Activated T-cell treated with anti-CD3 and anti-CD28 coated beads, Interleukin-2, amount 50 U/mL, for 48 hours (primary cell): ENCODE data around the gene ZNF3.

Source experiments
- DNase-seq, 2 experiments: peaks; one replicate each; pipeline ENCODE4 v3.0.0-alpha.2; 2020

The ZNF3 gene

DNA sequence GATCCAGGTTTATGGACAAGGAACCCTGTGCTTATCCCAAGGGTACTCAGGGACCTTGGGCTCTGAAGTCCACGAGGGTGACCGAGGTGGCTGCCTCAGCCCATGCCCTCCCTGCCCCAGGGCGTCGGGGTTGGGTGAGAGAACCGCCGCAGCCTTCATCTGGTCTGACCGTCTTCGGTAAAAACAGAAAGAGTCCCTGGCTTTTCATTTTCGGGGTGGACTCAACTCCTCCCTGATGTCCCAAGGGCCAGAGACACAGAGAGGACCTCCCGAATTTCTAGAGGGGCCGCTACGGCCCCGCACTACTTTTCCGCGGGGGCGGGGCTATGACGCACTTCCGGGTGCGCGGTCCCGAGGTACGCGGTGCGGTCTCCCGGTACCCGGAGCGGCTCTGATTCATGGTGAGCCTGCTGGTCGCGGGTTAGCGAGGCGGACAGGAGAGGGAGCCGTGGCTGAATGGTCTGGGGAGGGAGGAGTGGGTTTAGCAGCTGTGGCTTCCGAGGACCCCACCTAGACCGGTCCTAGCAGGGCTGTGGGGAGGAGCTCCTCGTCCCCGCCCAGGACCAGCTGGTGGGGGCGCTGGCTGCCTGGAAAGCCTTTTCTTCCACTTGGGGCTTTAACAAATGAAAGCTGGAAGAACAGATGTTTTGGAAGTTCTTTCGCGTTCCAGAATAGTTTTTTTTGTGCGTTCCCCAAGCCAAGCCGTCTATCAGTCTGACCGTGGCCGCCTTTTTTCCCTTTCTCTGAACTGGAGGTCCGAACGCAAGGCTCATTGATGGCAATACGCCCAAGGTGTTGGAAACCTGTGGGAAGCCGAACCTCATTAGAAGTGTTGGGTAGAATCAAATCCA is 31.9 kb downstream of the ZNF3 start, which contains the start of gene ZSCAN21:
ZSCAN21 (plus strand) TSS at position 334 of the 851 bp plus-strand sequence. CDS start 7,233 bp downstream, outside the sequence.
- peak; percentile 90 for DNase-seq

DNA sequence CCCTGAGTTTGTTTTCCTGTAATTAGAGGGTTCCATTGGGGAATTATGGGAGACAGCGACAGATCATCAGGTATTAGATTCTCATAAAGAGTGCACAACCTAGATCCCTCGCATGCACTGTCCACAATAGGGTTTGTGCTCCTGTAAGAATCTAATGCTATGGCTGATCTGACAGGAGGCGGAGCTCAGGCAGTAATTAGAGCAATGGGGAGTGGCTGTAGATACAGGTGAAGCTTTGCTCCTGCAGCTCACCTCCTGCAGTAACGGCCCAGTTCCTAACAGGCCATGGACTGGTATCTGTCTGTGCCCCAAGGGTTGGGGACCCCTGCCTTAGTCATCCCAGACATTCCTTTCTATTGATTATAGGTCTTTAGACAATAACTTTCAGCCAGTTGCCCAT is 32.8 kb downstream of the ZNF3 start:
- DNase-seq, result peak in 1 of 2 experiments; percentile 26

DNA sequence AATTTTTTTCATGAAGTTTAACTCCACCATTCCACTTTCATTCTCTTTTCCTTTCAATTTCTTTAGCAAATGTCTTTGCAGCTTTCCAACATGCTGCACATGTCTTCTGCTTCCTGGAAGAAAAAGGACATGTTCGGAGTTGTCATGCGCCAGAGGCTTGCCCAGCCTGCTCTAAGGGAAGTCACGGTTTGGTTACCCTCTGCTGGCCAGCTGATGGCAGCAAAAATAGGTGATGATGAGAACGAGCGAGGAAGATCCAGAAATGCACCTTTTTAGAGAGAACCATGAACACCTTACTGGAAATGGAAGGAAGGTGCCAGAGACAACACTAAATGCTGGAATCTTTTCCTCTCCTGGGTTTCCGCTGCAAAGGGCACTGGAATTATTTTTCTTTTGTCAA is 36.8 kb downstream of the ZNF3 start:
- no peak for DNase-seq

DNA sequence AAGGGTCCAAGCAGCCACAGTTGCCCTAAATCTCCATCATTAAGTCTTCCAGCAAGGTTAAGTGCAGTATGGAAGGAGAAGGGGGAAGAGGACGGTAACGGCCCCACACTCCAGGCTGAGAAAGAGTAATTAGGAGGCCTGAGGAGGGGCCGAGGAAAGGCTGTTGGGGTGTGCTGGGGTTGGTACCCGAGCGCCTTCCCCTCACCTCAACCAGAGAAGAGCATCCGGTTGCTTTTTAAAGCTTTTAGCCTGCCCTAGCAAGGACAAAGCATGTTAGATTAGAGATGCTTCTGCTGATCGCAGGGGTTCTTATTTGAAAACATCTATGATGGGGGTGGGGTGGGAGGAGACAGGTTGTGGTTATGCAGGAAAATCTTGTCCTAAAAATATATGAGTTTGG is 40.9 kb downstream of the ZNF3 start:
- no peak for DNase-seq

DNA sequence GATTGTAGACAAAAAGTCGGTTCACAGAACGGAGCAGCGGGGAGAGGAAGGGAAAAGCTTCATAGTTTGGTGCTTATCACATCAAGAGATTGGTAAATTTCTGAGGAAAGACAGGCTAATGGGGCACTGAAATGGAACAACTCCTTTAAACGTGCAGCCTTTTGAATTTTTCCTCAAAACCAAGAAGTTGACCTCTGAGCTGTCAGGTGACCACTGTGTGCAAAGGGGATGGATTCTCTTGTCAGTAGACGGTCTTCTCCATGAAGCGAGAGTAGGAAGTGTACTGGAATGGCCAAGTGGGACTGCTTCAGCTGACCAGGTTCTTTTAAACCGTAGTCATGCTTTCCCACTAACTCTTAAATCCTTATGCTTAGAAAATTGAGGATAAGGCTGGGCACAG is 43.2 kb downstream of the ZNF3 start:
- DNase-seq, result no peak

DNA sequence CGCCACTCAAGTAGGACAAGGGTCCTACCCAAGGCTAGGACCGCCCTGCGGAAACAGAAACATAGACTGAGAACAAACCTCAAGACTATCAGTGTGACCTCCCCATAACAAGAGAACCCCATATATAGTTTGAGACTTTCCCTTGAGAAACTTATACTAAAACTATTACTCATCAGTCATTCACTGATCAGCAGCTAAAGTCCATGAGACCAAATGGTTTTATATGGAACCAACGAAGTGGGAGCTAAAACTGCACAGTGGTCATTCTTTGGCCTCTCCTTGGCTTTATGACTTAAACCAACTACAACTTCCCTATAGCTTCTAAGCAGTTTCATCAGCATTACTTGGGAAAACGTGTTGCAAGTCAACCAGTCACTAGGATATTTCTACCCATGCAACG is 45.6 kb downstream of the ZNF3 start:
- no peak for DNase-seq

DNA sequence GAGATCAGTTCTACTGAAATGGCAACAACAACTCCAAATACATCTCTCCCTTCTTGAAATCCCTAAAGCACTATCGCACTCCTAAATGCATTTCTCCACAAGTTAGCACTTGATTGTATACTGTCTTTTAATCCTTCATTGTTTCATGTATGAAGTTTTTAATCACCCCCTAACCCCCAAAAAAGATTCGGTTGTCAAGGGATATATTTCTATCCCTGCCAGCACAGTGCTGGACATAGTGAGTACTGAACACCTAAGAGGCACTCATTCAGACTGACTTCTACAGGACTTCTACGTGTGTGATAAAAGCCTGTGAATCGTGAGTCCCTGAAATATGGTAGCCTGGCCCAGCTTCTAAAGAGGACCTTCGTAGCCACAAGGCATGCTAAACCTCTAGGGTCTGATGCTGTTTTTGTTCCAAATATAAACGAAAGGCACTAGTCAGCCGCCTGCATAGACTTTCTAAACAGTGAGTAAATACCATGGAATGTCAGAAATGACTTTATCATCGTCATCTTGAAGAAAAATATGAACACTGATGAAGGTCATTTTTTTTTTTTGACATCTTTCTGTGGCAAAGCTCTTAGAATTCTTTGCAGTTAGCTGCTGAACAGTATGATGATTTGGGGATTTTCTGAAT is 46.5 kb downstream of the ZNF3 start:
- DNase-seq, result no peak

DNA sequence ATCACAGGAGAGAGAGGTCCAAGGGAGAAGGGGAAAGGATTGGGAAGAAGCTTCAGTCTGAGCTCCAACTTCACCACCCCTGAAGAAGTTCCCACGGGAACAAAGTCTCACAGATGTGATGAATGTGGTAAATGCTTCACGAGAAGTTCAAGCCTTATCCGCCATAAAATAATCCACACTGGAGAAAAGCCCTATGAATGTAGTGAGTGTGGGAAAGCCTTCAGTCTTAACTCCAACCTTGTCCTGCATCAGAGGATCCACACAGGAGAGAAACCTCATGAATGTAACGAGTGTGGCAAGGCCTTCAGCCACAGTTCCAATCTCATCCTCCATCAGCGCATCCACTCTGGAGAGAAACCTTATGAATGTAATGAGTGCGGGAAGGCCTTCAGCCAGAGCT is 48.0 kb downstream of the ZNF3 start:
- DNase-seq, result no peak

DNA sequence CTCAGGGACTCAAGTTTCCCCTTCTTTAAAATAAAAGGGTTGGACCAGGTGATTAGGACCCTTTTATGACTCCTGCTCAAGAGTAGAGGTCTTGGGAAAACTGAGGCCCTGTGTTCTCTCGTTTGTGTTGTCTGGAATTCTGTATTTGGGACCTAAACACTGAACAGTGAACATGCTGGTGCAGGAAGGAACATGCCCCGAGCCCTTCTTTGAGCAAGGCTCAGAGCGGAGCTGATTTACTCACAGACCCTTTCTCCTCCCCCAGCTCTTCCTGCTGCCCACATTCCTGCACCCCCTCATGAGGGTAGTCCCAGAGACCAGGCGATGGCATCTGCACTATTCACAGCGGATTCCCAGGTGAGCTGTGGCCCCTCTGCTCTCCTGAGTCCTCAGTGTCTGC is 51.9 kb downstream of the ZNF3 start:
- DNase-seq, result no peak

DNA sequence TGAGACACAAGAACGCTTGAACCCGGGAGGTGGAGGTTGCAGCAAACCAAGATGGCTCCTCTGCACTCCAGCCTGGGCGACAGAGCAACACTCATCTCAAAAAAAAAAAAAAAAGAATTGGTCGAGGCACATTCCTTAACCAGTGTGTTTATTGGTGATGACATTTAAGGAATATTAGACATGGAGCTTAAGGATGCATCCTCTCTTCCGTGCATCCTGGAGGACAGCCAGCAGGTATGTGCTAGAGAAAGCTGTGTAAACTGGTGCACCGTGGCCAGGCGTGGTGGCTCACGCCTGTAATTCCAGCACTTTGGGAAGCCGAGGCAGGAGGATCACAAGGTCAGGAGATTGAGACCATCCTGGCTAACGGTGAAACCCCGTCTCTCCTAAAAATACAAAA is 54.3 kb downstream of the ZNF3 start:
- DNase-seq, result no peak

DNA sequence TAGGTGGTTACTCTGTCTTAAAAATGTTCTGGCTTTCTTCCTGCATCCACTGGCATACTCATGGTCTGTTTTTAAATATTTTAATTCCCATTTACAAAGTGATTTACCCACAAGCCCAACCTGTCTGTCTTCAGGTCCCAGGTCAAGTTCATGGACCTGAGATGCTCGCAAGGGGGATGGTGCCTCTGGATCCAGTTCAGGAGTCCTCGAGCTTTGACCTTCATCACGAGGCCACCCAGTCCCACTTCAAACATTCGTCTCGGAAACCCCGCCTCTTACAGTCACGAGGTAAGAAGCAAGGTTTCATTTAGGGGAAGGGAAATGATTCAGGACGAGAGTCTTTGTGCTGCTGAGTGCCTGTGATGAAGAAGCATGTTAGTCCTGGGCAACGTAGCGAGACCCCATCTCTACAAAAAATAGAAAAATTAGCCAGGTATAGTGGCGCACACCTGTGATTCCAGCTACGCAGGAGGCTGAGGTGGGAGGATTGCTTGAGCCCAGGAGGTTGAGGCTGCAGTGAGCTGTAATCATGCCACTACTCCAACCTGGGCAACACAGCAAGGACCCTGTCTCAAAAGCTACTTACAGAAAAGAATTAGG is 57.4 kb downstream of the ZNF3 start:
- DNase-seq, result no peak

DNA sequence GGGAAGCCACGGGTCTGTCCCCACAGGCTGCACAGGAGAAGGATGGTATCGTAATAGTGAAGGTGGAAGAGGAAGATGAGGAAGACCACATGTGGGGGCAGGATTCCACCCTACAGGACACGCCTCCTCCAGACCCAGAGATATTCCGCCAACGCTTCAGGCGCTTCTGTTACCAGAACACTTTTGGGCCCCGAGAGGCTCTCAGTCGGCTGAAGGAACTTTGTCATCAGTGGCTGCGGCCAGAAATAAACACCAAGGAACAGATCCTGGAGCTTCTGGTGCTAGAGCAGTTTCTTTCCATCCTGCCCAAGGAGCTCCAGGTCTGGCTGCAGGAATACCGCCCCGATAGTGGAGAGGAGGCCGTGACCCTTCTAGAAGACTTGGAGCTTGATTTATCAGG is 58.0 kb downstream of the ZNF3 start:
- no peak for DNase-seq

DNA sequence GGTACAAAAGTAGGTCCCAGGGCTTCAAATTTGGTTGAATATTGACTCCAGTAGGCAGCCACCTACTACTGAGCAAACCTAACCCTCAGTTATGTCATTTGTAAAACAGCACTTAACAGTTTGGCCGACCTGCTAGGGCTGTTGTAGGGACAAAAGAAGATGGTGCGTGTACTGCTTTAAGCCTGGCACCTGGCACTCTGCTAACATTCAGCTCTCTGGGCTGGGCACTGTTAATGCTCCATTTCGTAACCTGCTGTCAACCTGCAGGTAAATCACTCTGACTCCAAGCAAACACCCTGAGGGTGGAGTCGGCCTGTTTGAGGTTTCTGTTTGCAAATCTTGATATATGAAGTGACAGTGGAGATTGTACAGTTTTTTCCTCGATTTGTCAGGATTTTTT is 58.9 kb downstream of the ZNF3 start:
- no peak for DNase-seq

DNA sequence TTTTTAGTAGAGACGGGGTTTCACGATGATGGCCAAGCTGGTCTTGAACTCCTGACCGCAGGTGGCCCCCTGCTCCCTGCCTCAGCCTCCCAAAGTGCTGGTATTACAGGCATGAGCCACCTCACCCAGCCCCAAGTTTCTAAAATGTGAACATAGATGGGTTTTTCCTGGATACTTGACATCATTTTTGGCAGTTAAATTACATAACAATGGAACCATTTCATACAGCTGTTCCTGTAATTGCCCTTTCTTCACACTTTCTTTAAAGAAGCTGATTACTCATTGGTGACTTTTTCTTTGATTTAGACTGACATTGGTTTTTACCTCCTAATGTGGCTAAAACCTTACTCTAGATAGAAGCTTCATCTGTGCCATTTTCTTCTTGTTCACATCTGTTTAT is 60.2 kb downstream of the ZNF3 start:
- no peak for DNase-seq
